Stimulated activated CD4-positive, alpha-beta T cell treated with anti-CD3 and anti-CD28 coated beads, TNF-alpha, amount 100 ng/mL, for 48 hours (primary cell): ENCODE measurements around the gene TEX54.
"Not testable (repeated sequence)": the region's sequence is repeated elsewhere in the genome, so short reads cannot be mapped to it uniquely, and the experiment has no call there.

Experiments used
- DNase-seq, 3 donors: peaks; one replicate each; pipeline ENCODE4 v3.0.0-alpha.2; 2020; ENCODE audit warnings: low read depth in 3 of 3

The TEX54 gene

GRCh38 chr11:62832336-62833234, at the start of gene TEX54:
Gene TEX54, minus strand, starts transcription at chr11:62832841.
- no peak for DNase-seq

- DNase-seq, result no peak
Measured at GRCh38 chr11:62882431-62882749, 49.7 kb upstream of the TEX54 start.

DNA sequence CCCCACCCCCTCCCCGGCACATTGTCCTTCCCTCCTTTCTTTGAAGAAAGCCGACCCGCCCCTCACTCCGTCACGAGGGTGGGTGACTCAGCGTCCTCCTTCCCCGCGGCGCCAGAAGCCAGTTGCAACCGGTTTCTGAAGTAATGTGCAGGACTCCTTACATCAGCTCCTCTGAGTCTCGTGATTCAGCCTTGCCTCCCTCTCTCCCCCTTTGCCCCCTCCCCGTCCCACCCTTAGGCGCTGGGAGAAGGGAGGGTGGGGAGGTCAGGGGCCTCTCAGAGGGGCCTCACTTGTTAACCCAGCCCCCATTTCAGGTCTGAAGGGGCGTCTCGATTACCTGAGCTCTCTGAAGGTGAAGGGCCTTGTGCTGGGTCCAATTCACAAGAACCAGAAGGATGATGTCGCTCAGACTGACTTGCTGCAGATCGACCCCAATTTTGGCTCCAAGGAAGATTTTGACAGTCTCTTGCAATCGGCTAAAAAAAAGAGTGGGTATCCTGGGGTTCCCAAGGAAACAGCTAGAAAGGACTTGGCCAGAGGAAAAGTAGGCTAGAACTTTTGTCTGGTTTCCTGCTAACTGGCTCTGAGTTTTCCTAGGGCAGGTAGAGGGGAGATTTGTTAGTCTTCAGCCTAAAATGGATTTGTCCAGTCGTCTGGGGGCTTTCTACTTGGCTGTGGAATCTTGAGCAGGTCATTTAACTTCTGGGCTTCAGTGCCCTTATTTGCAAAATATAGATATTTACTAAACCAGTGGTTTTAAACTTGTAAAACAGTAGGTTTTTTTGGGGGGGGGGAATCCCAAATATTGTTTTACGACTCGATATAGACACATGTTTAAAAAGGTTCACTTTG, 49.2 kb upstream of the TEX54 start:
- peak; percentile 90 to 94 (median 91) for DNase-seq

GRCh38 chr11:62880803-62881578, 48.4 kb upstream of the TEX54 start, which contains the start of gene SLC3A2:
Gene SLC3A2, plus strand, starts transcription at chr11:62880896. Its CDS starts 128 bp downstream, at chr11:62881024.
- peak; percentile 72 to 80 (median 74) for DNase-seq

GRCh38 chr11:62880231-62880802, 47.7 kb upstream of the TEX54 start:
- peak; percentile 25 to 42 (median 38) for DNase-seq

DNA sequence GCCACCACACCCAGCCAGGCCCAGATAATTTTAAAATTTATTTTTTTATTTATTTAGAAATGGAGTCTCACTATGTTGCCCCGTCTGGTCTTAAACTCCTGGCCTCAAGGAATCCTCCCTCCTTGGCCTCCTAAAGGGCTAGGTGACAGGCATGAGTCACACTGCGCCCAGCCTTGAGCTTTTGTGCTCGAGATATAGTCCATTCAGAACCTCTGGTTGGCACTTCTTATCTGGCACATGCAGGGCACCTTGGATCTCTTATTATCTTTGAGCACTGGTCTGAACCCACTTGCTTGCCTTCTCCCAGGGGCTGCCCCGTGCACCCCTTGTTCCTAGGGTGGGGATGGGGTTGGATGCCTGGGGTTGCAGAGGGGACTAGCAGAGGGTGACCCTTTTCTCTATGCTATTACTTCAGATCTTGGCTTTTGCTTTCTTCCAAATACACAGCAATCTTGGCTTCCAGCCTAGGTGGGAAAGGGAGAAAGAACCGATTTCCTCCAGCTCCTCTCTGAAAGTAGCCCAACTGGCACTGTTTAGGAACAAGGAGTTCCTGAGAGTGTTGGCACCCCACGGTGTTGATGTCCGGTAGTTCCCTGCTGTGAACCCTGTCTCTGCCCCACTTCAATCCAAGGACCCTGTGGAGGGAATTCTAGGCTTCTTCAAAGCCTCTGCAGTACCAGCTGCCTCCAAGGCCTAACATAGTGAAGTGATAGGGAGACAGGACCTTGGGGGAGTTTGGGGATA, 46.8 kb upstream of the TEX54 start:
- no peak for DNase-seq

DNA sequence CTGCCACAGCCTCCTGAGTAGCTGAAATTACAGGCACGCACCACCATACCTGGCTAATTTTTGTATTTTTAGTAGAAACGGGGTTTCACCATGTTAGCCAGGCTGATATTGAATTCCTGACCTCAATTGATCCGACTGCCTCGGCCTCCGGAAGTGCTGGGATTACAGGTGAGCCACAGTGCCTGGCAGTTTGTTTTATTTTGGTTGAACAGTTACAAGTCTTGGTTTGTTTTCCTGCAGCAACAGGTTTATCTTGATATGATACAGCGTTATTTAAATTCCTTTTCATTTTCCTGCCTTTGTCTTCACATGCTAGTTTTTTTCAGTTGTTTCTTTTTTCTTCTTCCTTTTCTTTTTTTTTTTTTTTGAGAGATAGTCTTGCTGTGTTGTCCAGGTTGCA, 44.1 kb upstream of the TEX54 start:
- no peak for DNase-seq

- DNase-seq, result no peak
Measured at GRCh38 chr11:62875698-62876478, 43.2 kb upstream of the TEX54 start.

GRCh38 chr11:62874851-62875250, 42.2 kb upstream of the TEX54 start:
- DNase-seq, result no peak

DNA sequence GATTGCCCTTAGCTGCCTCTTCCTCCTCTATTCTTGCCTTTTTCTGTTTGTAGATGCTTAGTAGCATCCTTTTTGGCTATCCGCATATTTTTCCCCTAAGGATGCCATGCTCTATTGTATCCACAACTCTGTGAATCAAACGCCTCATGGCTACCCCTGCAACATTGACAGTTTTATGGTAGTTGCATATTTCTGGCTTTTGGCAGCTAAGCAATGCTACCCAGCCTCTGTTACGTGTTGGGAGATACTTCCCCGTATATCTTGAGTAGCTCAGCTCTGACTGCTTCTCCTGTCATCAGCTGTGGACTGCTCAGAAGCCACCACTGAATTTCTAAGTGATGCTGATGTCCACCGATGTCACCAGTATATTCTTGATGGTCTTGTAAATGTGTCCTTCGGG, 33.0 kb upstream of the TEX54 start:
- no peak for DNase-seq

- no peak for DNase-seq
Measured at GRCh38 chr11:62863687-62864335, 31.2 kb upstream of the TEX54 start.

- not testable (repeated sequence) for DNase-seq
Measured at GRCh38 chr11:62861564-62862192, 29.0 kb upstream of the TEX54 start.

DNA sequence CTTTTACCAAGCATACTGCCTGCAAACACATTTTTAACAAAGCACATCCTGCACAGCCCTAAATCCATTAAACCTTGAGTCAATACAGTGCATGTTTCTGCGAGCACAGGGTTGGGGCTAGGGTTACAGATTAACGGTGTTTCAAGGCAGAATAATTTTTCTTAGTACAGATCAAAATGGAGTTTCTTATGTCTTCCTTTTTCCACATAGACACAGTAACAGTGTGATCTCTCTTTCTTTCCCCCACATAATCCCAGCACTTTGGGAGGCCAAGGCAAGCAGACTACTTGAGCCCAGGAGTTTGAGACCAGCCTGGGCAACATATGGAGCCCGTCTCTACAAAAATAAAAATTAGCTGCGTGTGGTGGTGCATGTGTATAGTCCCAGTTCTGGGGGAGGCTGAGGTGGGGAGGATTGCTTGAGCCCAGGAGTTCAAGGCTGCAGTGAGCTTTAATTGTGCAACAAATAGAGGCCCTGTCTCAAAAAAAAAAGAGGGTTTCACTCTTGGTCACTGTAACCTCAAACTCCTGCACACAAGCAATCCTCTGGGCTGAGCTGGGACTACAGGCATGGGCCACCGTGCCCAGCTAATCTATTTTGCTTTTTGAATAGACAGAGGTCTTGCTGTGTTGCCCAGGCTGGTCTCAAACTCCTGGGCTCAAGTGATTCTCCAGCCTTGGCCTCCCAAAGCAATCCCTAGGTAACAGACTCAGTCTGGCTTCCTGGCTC, 28.4 kb upstream of the TEX54 start:
- DNase-seq, result no peak

DNA sequence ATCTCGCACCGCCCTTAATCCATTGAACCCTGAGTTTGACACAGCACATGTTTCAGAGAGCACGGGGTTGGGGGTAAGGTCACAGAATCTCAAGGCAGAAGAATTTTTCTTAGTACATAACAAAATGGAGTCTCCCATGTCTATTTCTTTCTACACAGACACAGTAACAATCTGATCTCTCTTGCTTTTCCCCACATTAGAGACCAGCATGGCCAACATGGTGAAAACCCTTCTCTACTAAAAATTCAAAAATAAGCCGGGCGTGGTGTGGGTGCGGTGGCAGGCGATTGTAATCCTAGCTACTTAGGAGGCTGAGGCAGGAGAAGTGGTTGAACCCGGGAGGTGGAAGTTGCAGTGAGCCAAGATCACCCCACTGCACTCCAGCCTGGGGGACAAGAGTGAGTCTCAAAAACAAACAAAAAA, 26.7 kb upstream of the TEX54 start:
- DNase-seq, result not testable (repeated sequence)

DNA sequence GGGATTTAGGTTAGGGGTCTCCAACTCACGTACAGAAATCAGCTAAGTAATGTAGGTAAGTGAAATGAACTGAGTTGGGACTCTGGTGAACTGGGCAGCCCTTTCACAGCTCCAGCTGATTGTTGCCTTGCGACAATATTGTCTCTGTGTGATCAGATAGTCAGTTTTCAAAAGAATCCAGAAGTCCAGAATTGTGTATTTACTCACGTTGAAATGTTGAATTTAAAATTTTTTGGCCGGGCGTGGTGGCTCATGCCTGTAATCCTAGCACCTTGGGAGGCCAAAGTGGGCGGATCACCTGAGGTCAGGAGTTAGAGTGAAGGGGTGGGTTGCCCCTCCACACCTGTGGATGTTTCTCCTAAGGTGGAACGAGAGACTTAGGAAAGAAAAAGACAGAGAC, 25.6 kb upstream of the TEX54 start:
- no peak for DNase-seq

- DNase-seq, result no peak
Measured at GRCh38 chr11:62857541-62857982, 24.9 kb upstream of the TEX54 start.

- no peak for DNase-seq
Measured at GRCh38 chr11:62856333-62856895, 23.8 kb upstream of the TEX54 start.
